HCT116 (cell line): ENCODE results near the gene AFF1. TPM values are rescaled to one million over a fixed set of nuclear protein-coding genes. Genes with fewer than 3 reads are reported as not detected.

Source experiments
- ATAC-seq: fragments of 200-7000 bp; cut with Tn5 transposase; 2 replicates; pipeline ENCODE4 v1.9.1; 2020; ENCODE audit warnings: mild to moderate bottlenecking, moderate library complexity
- BruUV-seq: library from RNA; stranded (reverse); fragments of 400-500 nt; replicated peaks from 2 replicates; lab custom pipeline; 2021; lab: Mats Ljungman, UMichigan
- CTCF ChIA-PET: fragments of 300-600 bp; sonication (Branson Sonifier 250); formaldehyde crosslinking; loops from one replicate; lab custom pipeline; 2021; ENCODE audit warnings: antibody characterized with exemption; lab: Charles Lee
- POLR2A ChIA-PET: fragments of 300-600, 350-600 bp; sonication (Branson Sonifier 250); formaldehyde crosslinking; loops from one replicate; lab custom pipeline; 2021; ENCODE audit warnings: antibody characterized with exemption; lab: Charles Lee
- RAD21 ChIA-PET, 2 experiments: fragments of 300-600 bp; sonication (Branson Sonifier 250); formaldehyde crosslinking; loops; one replicate each; lab custom pipeline; 2023; ENCODE audit warnings: low total read pairs in 2 of 2; ENCODE audit not compliant: uncharacterized antibody in 2 of 2, unreplicated experiment in 2 of 2, low non-redundant PET in 1 of 2; lab: Charles Lee
- DNase-seq: peaks from one replicate; pipeline ENCODE4 v3.0.0-alpha.2; 2010; ENCODE audit warnings: low read depth, low spot score
- H2AFZ ChIP-seq: fragments of 200-600 bp; shearing (Covaris generic), sonication (generic); 2 replicates; pipeline ENCODE4 v1.6.1; 2017; ENCODE audit warnings: low read depth, mixed run types, mixed read lengths, antibody characterized with exemption, low read length; ENCODE audit not compliant: poor library complexity, severe bottlenecking
- H3K27ac ChIP-seq: 2 replicates; pipeline ENCODE4 v1.5.1; 2012; ENCODE audit warnings: low read depth, low read length
- H3K27me3 ChIP-seq: fragments of 200-600 bp; sonication (generic); 2 replicates; pipeline ENCODE4 v1.6.1; 2016; ENCODE audit warnings: mixed run types, low read length, mixed read lengths; ENCODE audit not compliant: insufficient read depth
- H3K36me3 ChIP-seq, 2 experiments: fragments of 200-500 bp in 1 of 2; fragments of 200-600 bp in 1 of 2; sonication (Bioruptor generic) in 1 of 2; sonication (generic) in 1 of 2; 2 replicates each; pipeline versions ENCODE4 v1.5.1 to v1.6.1; 2014 to 2016; ENCODE audit warnings: low read length in 2 of 2, inconsistent platforms in 1 of 2, mixed read lengths in 1 of 2, mixed run types in 1 of 2; ENCODE audit not compliant: insufficient read depth in 2 of 2, control insufficient read depth in 1 of 2
- H3K4me1 ChIP-seq, 2 experiments: fragments of 200-600 bp in 1 of 2; sonication (generic) in 1 of 2; 2 replicates each; pipeline versions ENCODE4 v1.5.1 to v1.6.1; 2012 to 2017; ENCODE audit warnings: low read length in 2 of 2, inconsistent platforms in 1 of 2, mild to moderate bottlenecking in 1 of 2, mixed read lengths in 1 of 2, mixed run types in 1 of 2, moderate library complexity in 1 of 2; ENCODE audit not compliant: insufficient read depth in 2 of 2, control insufficient read depth in 1 of 2
- H3K4me2 ChIP-seq: fragments of 200-600 bp; sonication (generic); 2 replicates; pipeline ENCODE4 v1.6.1; 2017; ENCODE audit warnings: mixed run types, low read length, mixed read lengths
- H3K4me3 ChIP-seq, 2 experiments: fragments of 200-600 bp in 1 of 2; sonication (generic) in 1 of 2; replicated peaks in 1 of 2; 2 replicates each; pipeline ENCODE4 v1.5.1; 2011 to 2016; ENCODE audit warnings: low read length in 2 of 2, control low read depth in 1 of 2, low read depth in 1 of 2, mild to moderate bottlenecking in 1 of 2, mixed read lengths in 1 of 2, mixed run types in 1 of 2
- H3K79me2 ChIP-seq: fragments of 200-600 bp; sonication (generic); 2 replicates; pipeline ENCODE4 v1.6.1; 2017; ENCODE audit warnings: mild to moderate bottlenecking, mixed run types, low read length, moderate library complexity, mixed read lengths; ENCODE audit not compliant: insufficient read depth
- H3K9ac ChIP-seq: fragments of 200-600 bp; sonication (generic); 2 replicates; pipeline ENCODE4 v1.6.1; 2016; ENCODE audit warnings: low read length, mixed read lengths
- H3K9me2 ChIP-seq: fragments of 200-600 bp; sonication (generic), shearing (Covaris generic); 2 replicates; pipeline ENCODE4 v1.6.1; 2017; ENCODE audit warnings: mixed run types, mild to moderate bottlenecking, moderate library complexity; ENCODE audit not compliant: insufficient read depth
- H3K9me3 ChIP-seq, 2 experiments: fragments of 200-500 bp in 1 of 2; fragments of 200-600 bp in 1 of 2; sonication (Bioruptor generic) in 1 of 2; sonication (generic) in 1 of 2; 2 replicates each; pipeline ENCODE4 v1.6.1; 2014 to 2017; ENCODE audit warnings: low read length in 2 of 2, mixed read lengths in 2 of 2, inconsistent platforms in 1 of 2, low read depth in 1 of 2, mild to moderate bottlenecking in 1 of 2, mixed run types in 1 of 2, moderate library complexity in 1 of 2; ENCODE audit not compliant: control insufficient read depth in 1 of 2, insufficient read depth in 1 of 2
- H4K20me1 ChIP-seq: fragments of 200-600 bp; sonication (generic), shearing (Covaris generic); 2 replicates; pipeline ENCODE4 v1.6.1; 2017; ENCODE audit warnings: mixed run types, mild to moderate bottlenecking, moderate library complexity; ENCODE audit not compliant: insufficient read depth
- EGR1 ChIP-seq: IDR thresholded peaks from 2 replicates; pipeline ENCODE4 v1.6.1; 2012; ENCODE audit warnings: low read depth
- ELF1 ChIP-seq: IDR thresholded peaks from 2 replicates; pipeline ENCODE4 v1.6.1; 2012; ENCODE audit warnings: low read depth, borderline replicate concordance
- FOSL1 ChIP-seq: IDR thresholded peaks from 2 replicates; pipeline ENCODE4 v1.6.1; 2012; ENCODE audit warnings: low read depth
- JUND ChIP-seq: IDR thresholded peaks from 2 replicates; pipeline ENCODE4 v1.6.1; 2012
- RAD21 ChIP-seq: IDR thresholded peaks from 2 replicates; pipeline ENCODE4 v1.6.1; 2012; ENCODE audit warnings: low read depth, mild to moderate bottlenecking
- SIN3A ChIP-seq: IDR thresholded peaks from 2 replicates; pipeline ENCODE4 v1.6.1; 2012; ENCODE audit warnings: low read depth
- SRF ChIP-seq: IDR thresholded peaks from 2 replicates; pipeline ENCODE4 v1.6.1; 2012; ENCODE audit warnings: low read depth
- YY1 ChIP-seq: IDR thresholded peaks from 2 replicates; pipeline ENCODE4 v1.6.1; 2011; ENCODE audit warnings: low read length, low read depth, moderate library complexity, mild to moderate bottlenecking; ENCODE audit not compliant: insufficient replicate concordance; ENCODE audit errors: extremely low read depth
- ZBTB33 ChIP-seq: IDR thresholded peaks from 2 replicates; pipeline ENCODE4 v1.6.1; 2011; ENCODE audit warnings: mild to moderate bottlenecking, low read length, moderate library complexity; ENCODE audit not compliant: insufficient replicate concordance; ENCODE audit errors: extremely low read depth
- ZFX ChIP-seq: fragments of 450-650 bp; IDR thresholded peaks from 2 replicates; pipeline ENCODE4 v1.6.1; 2017
- intact Hi-C: fragments of 100-400 bp; cut with micrococcal nuclease; formaldehyde crosslinking; loops from 2 replicates; pipeline ENCODE4 v1.10.0; 2022
- total RNA-seq: library from RNA; stranded (reverse); gene quantifications from one replicate; pipeline ENCODE4 v1.2.1, GENCODE V29; 2021; ENCODE audit not compliant: unreplicated experiment
- TF ChIP-seq, protein P1 (sequence below): IDR thresholded peaks from 2 replicates; pipeline ENCODE4 v1.6.1; 2012

AFF1 gene
- total RNA-seq, 1 experiment from 2014 or later, result 43.1 TPM

- intact Hi-C loops, result no loop called here
- POLR2A ChIA-PET, result no interaction called here
- H3K9me2 ChIP-seq, result no peaks in the 10 kb centered on the region
- no peak overlapping the region for H3K4me3 ChIP-seq
- H3K4me1 ChIP-seq, result peaks cover 2 to 20% of the 10 kb centered on the region in 2 experiments; a peak in 2 of 4 replicates
- H3K79me2 ChIP-seq, result peaks cover 18% of the 10 kb centered on the region
- no peak overlapping the region for H3K9ac ChIP-seq
- H4K20me1 ChIP-seq, result no peaks in the 10 kb centered on the region; the same call in 1 of the 2 replicates
- no peak overlapping the region for H3K27ac ChIP-seq
- ATAC-seq (peak; percentile 61), DNase-seq (no peak)
- CTCF ChIA-PET, result no interaction called here
- H3K9me3 ChIP-seq, result no peaks in the 10 kb centered on the region
- H3K4me2 ChIP-seq, result no peak overlapping the region
- no peak overlapping the region for H2AFZ ChIP-seq
- TF ChIP-seq, protein P1, sequence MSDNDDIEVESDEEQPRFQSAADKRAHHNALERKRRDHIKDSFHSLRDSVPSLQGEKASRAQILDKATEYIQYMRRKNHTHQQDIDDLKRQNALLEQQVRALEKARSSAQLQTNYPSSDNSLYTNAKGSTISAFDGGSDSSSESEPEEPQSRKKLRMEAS, result no peak
- TF ChIP-seq SIN3A (no peak), SRF (no peak), RAD21 (no peak), FOSL1 (no peak), YY1 (no peak), ZBTB33 (no peak), EGR1 (no peak), ZFX (no peak), ELF1 (no peak), JUND (no peak)
- RAD21 ChIA-PET, result no interaction called here
- no peaks in the 10 kb centered on the region for H3K27me3 ChIP-seq
- no TSS peak for BruUV-seq
- peaks cover 0 to 8% of the 10 kb centered on the region in 2 experiments; a peak in 1 of 4 replicates for H3K36me3 ChIP-seq
These were observed 108.4 kb downstream of the AFF1 start for GRCh38 chr4:87042986-87043820.
